IPS-15b (cell line): ENCODE measurements around the gene AAK1.
"Not testable (repeated sequence)": the region's sequence is repeated elsewhere in the genome, so short reads cannot be mapped to it uniquely, and the experiment has no call there.

Source experiments
- H3K27me3 ChIP-seq: one replicate; pipeline ENCODE4 v1.6.1; 2013; ENCODE audit warnings: low read length; ENCODE audit not compliant: control insufficient read depth, insufficient read depth
- H3K36me3 ChIP-seq: one replicate; pipeline ENCODE4 v1.6.1; 2013; ENCODE audit warnings: low read length; ENCODE audit not compliant: control insufficient read depth, insufficient read depth
- H3K4me1 ChIP-seq: one replicate; pipeline ENCODE4 v1.6.1; 2013; ENCODE audit warnings: mild to moderate bottlenecking, low read length; ENCODE audit not compliant: control insufficient read depth, insufficient read depth
- H3K4me3 ChIP-seq: one replicate; pipeline ENCODE4 v1.5.1; 2013; ENCODE audit warnings: low read depth, low read length
- H3K9ac ChIP-seq: one replicate; pipeline ENCODE4 v1.6.1; 2013; ENCODE audit warnings: low read depth, mild to moderate bottlenecking, low read length
- H3K9me3 ChIP-seq: one replicate; pipeline ENCODE4 v1.6.1; 2013; ENCODE audit warnings: mild to moderate bottlenecking, low read length; ENCODE audit not compliant: control insufficient read depth, insufficient read depth

The AAK1 gene

GRCh38 chr2:69606771-69607170 is 36.8 kb downstream of the AAK1 start:
- H3K36me3 ChIP-seq, H3K9me3 ChIP-seq, H3K4me3 ChIP-seq, H3K9ac ChIP-seq, H3K4me1 ChIP-seq, H3K27me3 ChIP-seq: not testable (repeated sequence)

GRCh38 chr2:69605284-69605683 is 38.3 kb downstream of the AAK1 start:
- Histone ChIP-seq H3K9ac (no peak overlapping the region), H3K27me3 (no peaks in the 10 kb centered on the region), H3K36me3 (no peaks in the 10 kb centered on the region), H3K9me3 (no peaks in the 10 kb centered on the region), H3K4me1 (no peaks in the 10 kb centered on the region), H3K4me3 (no peak overlapping the region)

GRCh38 chr2:69604836-69605235 is 38.7 kb downstream of the AAK1 start:
- Histone ChIP-seq H3K4me3 (no peak overlapping the region), H3K36me3 (no peaks in the 10 kb centered on the region), H3K27me3 (no peaks in the 10 kb centered on the region), H3K9ac (no peak overlapping the region), H3K4me1 (no peaks in the 10 kb centered on the region), H3K9me3 (no peaks in the 10 kb centered on the region)

- no peaks in the 10 kb centered on the region for H3K4me1 ChIP-seq
- no peak overlapping the region for H3K4me3 ChIP-seq
- no peaks in the 10 kb centered on the region for H3K9me3 ChIP-seq
- H3K36me3 ChIP-seq, result no peaks in the 10 kb centered on the region
- H3K9ac ChIP-seq, result no peak overlapping the region
- no peaks in the 10 kb centered on the region for H3K27me3 ChIP-seq
Measured at GRCh38 chr2:69604026-69604678, 39.4 kb downstream of the AAK1 start.

GRCh38 chr2:69603146-69603743 is 40.3 kb downstream of the AAK1 start:
- Histone ChIP-seq H3K36me3 (no peaks in the 10 kb centered on the region), H3K4me1 (no peaks in the 10 kb centered on the region), H3K27me3 (no peaks in the 10 kb centered on the region), H3K9me3 (no peaks in the 10 kb centered on the region), H3K4me3 (no peak overlapping the region), H3K9ac (no peak overlapping the region)

GRCh38 chr2:69601179-69601612 is 42.3 kb downstream of the AAK1 start:
- Histone ChIP-seq H3K4me3 (no peak overlapping the region), H3K9ac (no peak overlapping the region), H3K9me3 (no peaks in the 10 kb centered on the region), H3K27me3 (no peaks in the 10 kb centered on the region), H3K36me3 (no peaks in the 10 kb centered on the region), H3K4me1 (no peaks in the 10 kb centered on the region)

- no peaks in the 10 kb centered on the region for H3K36me3 ChIP-seq
Measured at GRCh38 chr2:69600425-69600824, 43.1 kb downstream of the AAK1 start.

GRCh38 chr2:69597843-69598610 is 45.5 kb downstream of the AAK1 start:
- Histone ChIP-seq H3K36me3 (no peaks in the 10 kb centered on the region), H3K9me3 (no peaks in the 10 kb centered on the region), H3K4me1 (no peaks in the 10 kb centered on the region), H3K9ac (no peak overlapping the region), H3K4me3 (no peak overlapping the region), H3K27me3 (no peaks in the 10 kb centered on the region)

More at GRCh38 chr2:69600425-69600824, 43.1 kb downstream of the AAK1 start:
- Histone ChIP-seq H3K9ac (no peak overlapping the region), H3K9me3 (no peaks in the 10 kb centered on the region), H3K4me1 (no peaks in the 10 kb centered on the region), H3K4me3 (no peak overlapping the region), H3K27me3 (no peaks in the 10 kb centered on the region)

GRCh38 chr2:69597105-69597504 is 46.4 kb downstream of the AAK1 start:
- Histone ChIP-seq H3K36me3 (no peaks in the 10 kb centered on the region), H3K9ac (no peak overlapping the region), H3K4me3 (no peak overlapping the region), H3K27me3 (no peaks in the 10 kb centered on the region), H3K9me3 (no peaks in the 10 kb centered on the region), H3K4me1 (no peaks in the 10 kb centered on the region)

- H3K36me3 ChIP-seq, result no peaks in the 10 kb centered on the region
- no peak overlapping the region for H3K4me3 ChIP-seq
- no peaks in the 10 kb centered on the region for H3K27me3 ChIP-seq
- H3K4me1 ChIP-seq, result no peaks in the 10 kb centered on the region
- H3K9me3 ChIP-seq, result no peaks in the 10 kb centered on the region
- no peak overlapping the region for H3K9ac ChIP-seq
Measured at GRCh38 chr2:69594341-69594740, 49.2 kb downstream of the AAK1 start.

GRCh38 chr2:69592511-69592910 is 51.0 kb downstream of the AAK1 start:
- Histone ChIP-seq H3K9me3 (no peaks in the 10 kb centered on the region), H3K9ac (no peak overlapping the region), H3K4me1 (no peaks in the 10 kb centered on the region), H3K36me3 (no peaks in the 10 kb centered on the region), H3K4me3 (no peak overlapping the region), H3K27me3 (no peaks in the 10 kb centered on the region)
